Uterus (tissue), 2 donors: Measurements from ENCODE around the gene PSMD5.

ENCODE experiments used
- POLR2A ChIP-seq, 2 donors: fragments of 450-650 bp; IDR thresholded peaks; one replicate each; pipeline ENCODE4 v1.6.1; 2016; ENCODE audit warnings: antibody characterized with exemption in 2 of 2, mild to moderate bottlenecking in 1 of 2, moderate library complexity in 1 of 2
- TF ChIP-seq, protein P1 (sequence below), 4 experiments: fragments of 200-600 bp in 2 of 4; fragments of 450-650 bp in 2 of 4; sonication (generic) in 2 of 4; IDR thresholded peaks; one replicate each; pipeline ENCODE4 v1.5.1; 2016 to 2019; ENCODE audit warnings: antibody characterized with exemption in 4 of 4, mild to moderate bottlenecking in 2 of 4, moderate library complexity in 1 of 4

- TF ChIP-seq, protein P1, sequence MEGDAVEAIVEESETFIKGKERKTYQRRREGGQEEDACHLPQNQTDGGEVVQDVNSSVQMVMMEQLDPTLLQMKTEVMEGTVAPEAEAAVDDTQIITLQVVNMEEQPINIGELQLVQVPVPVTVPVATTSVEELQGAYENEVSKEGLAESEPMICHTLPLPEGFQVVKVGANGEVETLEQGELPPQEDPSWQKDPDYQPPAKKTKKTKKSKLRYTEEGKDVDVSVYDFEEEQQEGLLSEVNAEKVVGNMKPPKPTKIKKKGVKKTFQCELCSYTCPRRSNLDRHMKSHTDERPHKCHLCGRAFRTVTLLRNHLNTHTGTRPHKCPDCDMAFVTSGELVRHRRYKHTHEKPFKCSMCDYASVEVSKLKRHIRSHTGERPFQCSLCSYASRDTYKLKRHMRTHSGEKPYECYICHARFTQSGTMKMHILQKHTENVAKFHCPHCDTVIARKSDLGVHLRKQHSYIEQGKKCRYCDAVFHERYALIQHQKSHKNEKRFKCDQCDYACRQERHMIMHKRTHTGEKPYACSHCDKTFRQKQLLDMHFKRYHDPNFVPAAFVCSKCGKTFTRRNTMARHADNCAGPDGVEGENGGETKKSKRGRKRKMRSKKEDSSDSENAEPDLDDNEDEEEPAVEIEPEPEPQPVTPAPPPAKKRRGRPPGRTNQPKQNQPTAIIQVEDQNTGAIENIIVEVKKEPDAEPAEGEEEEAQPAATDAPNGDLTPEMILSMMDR (IDR thresholded peaks at IDR 0.05), result no peak
- no peak for TF ChIP-seq POLR2A (IDR thresholded peaks at IDR 0.05)
Measured at GRCh38 chr9:120865809-120866208, 23.1 kb upstream of the PSMD5 start.
